Measurements from ENCODE around the gene LRRC9. TPM values are rescaled to one million over a fixed set of nuclear protein-coding genes. Genes with fewer than 3 reads are reported as not detected.
"Not testable (repeated sequence)": the region's sequence is repeated elsewhere in the genome, so short reads cannot be mapped to it uniquely, and the experiment has no call there.

The LRRC9 gene
- total RNA-seq, 1 experiment from 2014 or later = 0.77 TPM

- H3K9me3 Mint-ChIP-seq = peaks cover 21 to 40% of the 10 kb centered on the region in 2 experiments
Observed at GRCh38 chr14:59957890-59958289, 37.9 kb downstream of the LRRC9 start.

More at GRCh38 chr14:59957890-59958289, 37.9 kb downstream of the LRRC9 start:
- not testable (repeated sequence) for H2AFZ ChIP-seq (ENCODE audit: low read length); H2BK20ac ChIP-seq (ENCODE audit: low read depth, low read length, poor library complexity, severe bottlenecking); H3K27ac ChIP-seq (ENCODE audit: insufficient read length, low read depth, low read length); H3K18ac ChIP-seq (ENCODE audit: insufficient read length, low read depth, low read length); H2BK15ac ChIP-seq (ENCODE audit: low read depth, low read length); H2BK120ac ChIP-seq (ENCODE audit: low read depth, low read length, poor library complexity, severe bottlenecking); H3K9me3 ChIP-seq (ENCODE audit: control insufficient read depth, low read depth, low read length); H3K56ac ChIP-seq (ENCODE audit: insufficient read length, low read depth, low read length); H3K4me1 Mint-ChIP-seq; H3K14ac ChIP-seq (ENCODE audit: insufficient read depth, low read length); H3K4me2 ChIP-seq (ENCODE audit: insufficient read depth, insufficient read length, low read length); H2BK5ac ChIP-seq (ENCODE audit: insufficient read length, low read length); H4K8ac ChIP-seq (replicated peaks; ENCODE audit: insufficient read length, low read depth, low read length); H3K23me2 ChIP-seq (ENCODE audit: insufficient read length, low read depth, low read length, poor library complexity, severe bottlenecking); H3T11ph ChIP-seq (ENCODE audit: low read length); H3K27me3 ChIP-seq (ENCODE audit: insufficient read depth, low read length); H4K5ac ChIP-seq (ENCODE audit: insufficient read length, low read depth, low read length); H3K79me2 ChIP-seq (ENCODE audit: insufficient read depth, low read length); H3K4me1 ChIP-seq (ENCODE audit: insufficient read depth, low read length); H4K91ac ChIP-seq (ENCODE audit: insufficient read length, low read depth, low read length); H2AK5ac ChIP-seq (ENCODE audit: insufficient read length, low read length); H3K79me1 ChIP-seq (ENCODE audit: insufficient read depth, low read depth, low read length, poor library complexity, severe bottlenecking); H3K9ac ChIP-seq (ENCODE audit: extremely low read depth, insufficient read length, low read length); H2BK12ac ChIP-seq (ENCODE audit: insufficient read length, low read depth, low read length); H4K20me1 ChIP-seq (ENCODE audit: control insufficient read depth, insufficient read depth, insufficient read length); H3K27ac Mint-ChIP-seq; H3K23ac ChIP-seq (ENCODE audit: insufficient read length, low read depth, low read length); H3K4ac ChIP-seq (ENCODE audit: low read depth, low read length); H3K4me3 Mint-ChIP-seq; H3K27me3 Mint-ChIP-seq (ENCODE audit: low read depth); DNase-seq
- peaks cover 7 to 50% (median 35%) of the 10 kb centered on the region in 3 experiments for H3K36me3 Mint-ChIP-seq (ENCODE audit: insufficient read depth in 1 of 3, low read depth in 3 of 3)
- WGBS (ENCODE audit: extremely low coverage, insufficient read length, low lambda C conversion rate) = no CpG with 5 or more reads among the region's 4 CpGs
